ENCODE results near the gene OR2T2.
"Not testable (repeated sequence)": the region's sequence is repeated elsewhere in the genome, so short reads cannot be mapped to it uniquely, and the experiment has no call there.

GRCh38 chr1:248488289-248488688 lies 42.9 kb downstream of the OR2T2 start, which contains the start of gene OR2T5:
- not testable (repeated sequence) for TF ChIP-seq BHLHE40 (IDR thresholded peaks at IDR 0.05; ENCODE audit: low read length); ZNF668 (CRISPR knock-in tag; IDR thresholded peaks at IDR 0.05); SIN3A (IDR thresholded peaks at IDR 0.05; ENCODE audit: borderline replicate concordance in 2 of 2, control insufficient read depth in 1 of 2, low read depth in 2 of 2, low read length in 2 of 2); E2F4 (CRISPR knock-in tag; IDR thresholded peaks at IDR 0.05; ENCODE audit: low read depth); FOXM1 (IDR thresholded peaks at IDR 0.05; ENCODE audit: low read depth); FOXM1 (CRISPR knock-in tag; IDR thresholded peaks at IDR 0.05; ENCODE audit: low read depth); ZKSCAN8 (CRISPR knock-in tag; IDR thresholded peaks at IDR 0.05); CHD4 (IDR thresholded peaks at IDR 0.05; ENCODE audit: insufficient read depth, insufficient replicate concordance, low read depth, low read length, poor library complexity, severe bottlenecking); ZNF263 (CRISPR knock-in tag; IDR thresholded peaks at IDR 0.05; ENCODE audit: borderline replicate concordance); NCOA1 (IDR thresholded peaks at IDR 0.05; ENCODE audit: low read depth); NRF1 (conservative IDR thresholded peaks at IDR 0.05 in 1 of 2, IDR thresholded peaks at IDR 0.05 in 1 of 2); ZEB2 (IDR thresholded peaks at IDR 0.05)
- TF ChIP-seq, protein P1, sequence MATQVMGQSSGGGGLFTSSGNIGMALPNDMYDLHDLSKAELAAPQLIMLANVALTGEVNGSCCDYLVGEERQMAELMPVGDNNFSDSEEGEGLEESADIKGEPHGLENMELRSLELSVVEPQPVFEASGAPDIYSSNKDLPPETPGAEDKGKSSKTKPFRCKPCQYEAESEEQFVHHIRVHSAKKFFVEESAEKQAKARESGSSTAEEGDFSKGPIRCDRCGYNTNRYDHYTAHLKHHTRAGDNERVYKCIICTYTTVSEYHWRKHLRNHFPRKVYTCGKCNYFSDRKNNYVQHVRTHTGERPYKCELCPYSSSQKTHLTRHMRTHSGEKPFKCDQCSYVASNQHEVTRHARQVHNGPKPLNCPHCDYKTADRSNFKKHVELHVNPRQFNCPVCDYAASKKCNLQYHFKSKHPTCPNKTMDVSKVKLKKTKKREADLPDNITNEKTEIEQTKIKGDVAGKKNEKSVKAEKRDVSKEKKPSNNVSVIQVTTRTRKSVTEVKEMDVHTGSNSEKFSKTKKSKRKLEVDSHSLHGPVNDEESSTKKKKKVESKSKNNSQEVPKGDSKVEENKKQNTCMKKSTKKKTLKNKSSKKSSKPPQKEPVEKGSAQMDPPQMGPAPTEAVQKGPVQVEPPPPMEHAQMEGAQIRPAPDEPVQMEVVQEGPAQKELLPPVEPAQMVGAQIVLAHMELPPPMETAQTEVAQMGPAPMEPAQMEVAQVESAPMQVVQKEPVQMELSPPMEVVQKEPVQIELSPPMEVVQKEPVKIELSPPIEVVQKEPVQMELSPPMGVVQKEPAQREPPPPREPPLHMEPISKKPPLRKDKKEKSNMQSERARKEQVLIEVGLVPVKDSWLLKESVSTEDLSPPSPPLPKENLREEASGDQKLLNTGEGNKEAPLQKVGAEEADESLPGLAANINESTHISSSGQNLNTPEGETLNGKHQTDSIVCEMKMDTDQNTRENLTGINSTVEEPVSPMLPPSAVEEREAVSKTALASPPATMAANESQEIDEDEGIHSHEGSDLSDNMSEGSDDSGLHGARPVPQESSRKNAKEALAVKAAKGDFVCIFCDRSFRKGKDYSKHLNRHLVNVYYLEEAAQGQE (IDR thresholded peaks at IDR 0.05; ENCODE audit: borderline replicate concordance): not testable (repeated sequence)
- TF ChIP-seq, protein P1 (CRISPR knock-in tag; IDR thresholded peaks at IDR 0.05; ENCODE audit: low read depth): not testable (repeated sequence)

Data from K562 (cell line).